WI38 (cell line): ENCODE measurements around the gene KDM2B.

Experiments
- H3K4me3 ChIP-seq: 2 replicates; pipeline ENCODE4 v1.5.1; 2011; ENCODE audit warnings: low read depth, mild to moderate bottlenecking, control low read depth, low read length
- TF ChIP-seq, protein P1 (sequence below): IDR thresholded peaks from 2 replicates; pipeline ENCODE4 v1.5.1; 2012; ENCODE audit warnings: low read depth, mild to moderate bottlenecking, control low read depth, low read length

KDM2B gene

DNA sequence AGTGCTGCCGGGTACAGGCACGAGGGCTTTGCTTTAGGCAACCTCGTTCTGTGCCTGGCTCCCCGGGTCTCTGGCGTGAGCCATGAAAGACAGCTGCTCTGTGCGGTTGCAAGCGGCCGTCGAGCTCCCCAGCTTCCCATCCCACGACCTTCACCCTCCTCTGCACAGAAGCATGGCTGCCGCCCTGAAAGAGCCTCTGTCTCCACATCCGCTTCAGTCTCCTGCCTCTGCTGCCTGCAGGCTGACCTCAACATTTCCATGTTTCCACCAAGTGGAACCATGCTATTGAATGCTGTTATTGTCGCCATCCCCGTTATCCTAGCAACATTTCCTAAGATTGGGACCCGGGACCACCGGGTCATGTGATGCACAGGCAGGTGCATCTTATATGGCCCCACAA lies 57.1 kb downstream of the KDM2B start:
- H3K4me3 ChIP-seq: no peak overlapping the region
- TF ChIP-seq, protein P1, sequence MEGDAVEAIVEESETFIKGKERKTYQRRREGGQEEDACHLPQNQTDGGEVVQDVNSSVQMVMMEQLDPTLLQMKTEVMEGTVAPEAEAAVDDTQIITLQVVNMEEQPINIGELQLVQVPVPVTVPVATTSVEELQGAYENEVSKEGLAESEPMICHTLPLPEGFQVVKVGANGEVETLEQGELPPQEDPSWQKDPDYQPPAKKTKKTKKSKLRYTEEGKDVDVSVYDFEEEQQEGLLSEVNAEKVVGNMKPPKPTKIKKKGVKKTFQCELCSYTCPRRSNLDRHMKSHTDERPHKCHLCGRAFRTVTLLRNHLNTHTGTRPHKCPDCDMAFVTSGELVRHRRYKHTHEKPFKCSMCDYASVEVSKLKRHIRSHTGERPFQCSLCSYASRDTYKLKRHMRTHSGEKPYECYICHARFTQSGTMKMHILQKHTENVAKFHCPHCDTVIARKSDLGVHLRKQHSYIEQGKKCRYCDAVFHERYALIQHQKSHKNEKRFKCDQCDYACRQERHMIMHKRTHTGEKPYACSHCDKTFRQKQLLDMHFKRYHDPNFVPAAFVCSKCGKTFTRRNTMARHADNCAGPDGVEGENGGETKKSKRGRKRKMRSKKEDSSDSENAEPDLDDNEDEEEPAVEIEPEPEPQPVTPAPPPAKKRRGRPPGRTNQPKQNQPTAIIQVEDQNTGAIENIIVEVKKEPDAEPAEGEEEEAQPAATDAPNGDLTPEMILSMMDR: no peak

DNA sequence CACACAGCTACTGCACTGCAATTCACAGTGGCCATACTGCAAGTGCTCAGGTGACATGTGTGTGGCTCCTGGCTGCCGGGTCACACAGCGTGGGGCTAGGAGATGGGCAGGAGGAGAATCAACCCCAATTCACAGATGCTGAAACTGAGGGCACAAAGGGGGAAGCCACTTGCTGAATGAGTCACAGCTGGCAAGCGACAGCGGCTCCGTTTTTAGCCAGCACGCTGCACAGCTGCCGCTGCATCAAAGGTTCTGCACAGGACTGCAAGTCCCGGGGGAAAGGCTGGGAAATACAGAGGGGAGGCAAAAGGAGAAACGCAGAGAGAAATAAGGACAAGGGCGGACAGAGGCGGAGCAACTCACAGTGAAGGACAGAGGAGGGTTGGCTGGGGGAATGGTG lies 57.9 kb downstream of the KDM2B start:
- TF ChIP-seq, protein P1: no peak
- H3K4me3 ChIP-seq: no peak overlapping the region

DNA sequence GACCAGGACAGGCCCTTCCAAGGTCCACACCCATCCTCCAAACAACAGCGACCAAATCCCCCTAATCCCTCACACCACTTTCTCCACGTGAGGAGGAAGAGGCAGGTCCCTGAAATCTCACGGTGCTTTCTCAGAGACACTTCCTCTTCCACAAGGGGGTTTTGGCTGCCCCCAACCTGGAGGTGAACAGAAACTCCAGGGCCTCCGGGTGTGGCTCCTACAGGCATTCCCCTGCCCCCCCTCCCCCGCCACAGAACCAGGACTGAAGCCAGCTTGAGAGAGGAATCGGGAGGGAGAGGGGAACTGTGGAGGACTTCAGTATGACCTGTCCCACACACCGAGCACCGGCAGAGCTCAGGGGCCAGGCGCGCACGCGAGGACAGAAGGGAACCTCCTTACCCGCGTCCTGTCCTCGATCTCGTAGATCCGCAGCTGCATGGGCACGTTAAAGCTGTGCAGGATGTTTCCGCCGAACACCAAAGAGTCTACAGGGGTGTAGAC lies 60.2 kb downstream of the KDM2B start:
- TF ChIP-seq, protein P1: no peak
- no peak overlapping the region for H3K4me3 ChIP-seq

DNA sequence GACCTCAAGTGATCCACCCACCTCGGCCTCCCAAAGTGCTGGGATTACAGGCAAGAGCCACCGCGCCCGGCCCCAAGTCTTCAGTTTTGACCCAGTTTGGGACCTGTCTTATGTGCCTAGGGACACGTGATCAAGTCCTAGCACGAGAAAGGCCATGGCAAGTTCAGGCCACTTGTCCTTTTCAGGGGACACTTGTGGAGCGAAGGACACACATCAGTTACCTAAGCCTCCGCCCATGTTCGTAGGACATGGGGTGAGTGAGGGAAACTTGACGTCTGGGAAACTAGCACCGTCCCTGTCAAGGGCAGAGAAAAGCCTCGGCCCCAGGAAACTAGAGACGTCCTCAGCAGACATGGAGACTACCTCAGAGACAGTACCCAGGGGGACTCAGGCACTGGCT lies 60.7 kb downstream of the KDM2B start:
- TF ChIP-seq, protein P1: no peak
- no peak overlapping the region for H3K4me3 ChIP-seq

DNA sequence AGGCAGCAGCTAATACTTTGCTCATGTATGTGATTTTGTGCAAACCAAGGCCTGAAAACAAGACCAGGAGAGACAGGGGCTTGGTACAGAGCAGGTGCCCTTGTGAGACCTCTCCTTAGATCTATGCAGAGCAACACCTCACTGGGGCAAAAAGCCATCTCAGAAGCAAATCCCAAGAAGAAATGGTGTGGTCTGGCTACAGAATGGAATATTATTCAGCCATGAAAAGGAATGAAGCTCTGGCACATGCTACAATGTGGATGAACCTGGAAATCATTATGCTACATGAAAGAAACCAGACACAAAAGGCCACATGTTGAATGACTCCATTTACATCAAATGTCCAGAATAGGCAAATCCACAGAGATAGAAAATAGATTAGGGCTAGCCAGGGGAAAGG lies 61.6 kb downstream of the KDM2B start:
- H3K4me3 ChIP-seq: no peak overlapping the region
- TF ChIP-seq, protein P1: no peak

DNA sequence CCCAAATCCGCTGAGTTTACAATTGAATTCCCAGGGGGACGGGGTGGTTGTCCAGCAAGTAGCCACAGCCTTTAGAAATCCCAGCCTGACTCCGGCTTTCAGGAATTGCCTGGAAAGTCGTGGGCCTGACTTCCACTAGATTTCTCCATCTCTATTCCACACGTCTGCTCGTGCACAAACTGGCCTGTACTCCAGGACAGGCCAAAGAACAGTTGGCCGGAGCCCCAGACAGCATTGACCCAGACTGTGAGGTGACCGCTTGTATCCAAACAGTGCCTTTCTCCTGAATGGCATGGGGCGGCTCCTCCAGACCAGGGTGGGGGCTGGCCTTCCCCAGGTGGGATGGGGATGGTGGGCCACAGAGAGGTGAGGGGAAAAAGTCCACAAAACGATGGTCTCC lies 62.2 kb downstream of the KDM2B start:
- TF ChIP-seq, protein P1: no peak
- H3K4me3 ChIP-seq: no peak overlapping the region

DNA sequence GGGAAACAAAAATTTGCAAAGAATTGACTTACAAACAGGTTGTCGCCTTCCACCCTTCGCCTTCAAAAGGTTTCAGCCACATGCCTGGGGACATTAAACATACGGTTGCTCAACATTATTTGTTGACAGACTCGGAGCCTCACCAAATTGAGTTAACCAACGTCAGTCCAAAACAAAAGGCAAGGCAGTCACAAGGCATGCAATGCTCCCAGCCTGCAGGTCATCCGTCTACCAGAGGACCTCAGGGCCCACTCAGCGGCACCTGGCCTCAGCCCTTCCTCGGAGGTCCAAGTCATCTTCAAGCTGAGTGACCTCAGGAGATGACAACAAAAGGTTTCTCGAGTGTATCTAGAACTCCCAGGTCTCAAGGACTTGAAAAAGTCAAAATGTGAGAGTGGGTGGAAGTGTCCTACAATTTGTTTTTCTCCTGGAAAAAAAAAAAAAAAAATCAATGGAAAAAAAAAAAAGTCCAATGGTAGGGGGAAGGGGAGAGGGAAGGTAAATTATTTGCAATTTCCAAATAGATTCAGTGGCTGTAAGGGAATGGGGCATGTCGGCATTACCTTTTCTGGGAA lies 64.3 kb downstream of the KDM2B start:
- TF ChIP-seq, protein P1: no peak
- no peak overlapping the region for H3K4me3 ChIP-seq
